Activated CD8-positive, alpha-beta T cell treated with anti-CD3 and anti-CD28 coated beads, Interleukin-2, amount 10 ng/mL, durations not matched to agents 7 days and 5 days (primary cell): ENCODE measurements around the gene ITPK1. TPM values are rescaled to one million over a fixed set of nuclear protein-coding genes. Genes with fewer than 3 reads are reported as not detected.

ENCODE experiments used
- ATAC-seq: fragments of 150-1000 bp; cut with Tn5 transposase; one replicate; pipeline ENCODE4 v1.10.0; 2021; ENCODE audit warnings: moderate library complexity
- CTCF ChIA-PET: fragments of 350-600 bp; sonication (Branson Sonifier 250); formaldehyde crosslinking; loops from one replicate; lab custom pipeline; 2021; ENCODE audit warnings: antibody characterized with exemption; lab: Charles Lee
- POLR2A ChIA-PET: fragments of 350-600 bp; sonication (Branson Sonifier 250); formaldehyde crosslinking; loops from one replicate; lab custom pipeline; 2021; ENCODE audit warnings: antibody characterized with exemption; lab: Charles Lee
- DNase-seq: peaks from one replicate; pipeline ENCODE4 v3.0.0-alpha.2; 2020
- H3K27ac Mint-ChIP-seq: one replicate; pipeline ENCODE4 v1.8.0; 2021; ENCODE audit warnings: mild to moderate bottlenecking, mixed read lengths
- H3K27me3 Mint-ChIP-seq: one replicate; pipeline ENCODE4 v1.8.0; 2021; ENCODE audit warnings: low read depth, mixed read lengths
- H3K36me3 Mint-ChIP-seq: one replicate; pipeline ENCODE4 v1.8.0; 2021; ENCODE audit warnings: low read depth, mixed read lengths
- H3K4me1 Mint-ChIP-seq: one replicate; pipeline ENCODE4 v1.8.0; 2021; ENCODE audit warnings: low read depth, mixed read lengths
- H3K4me3 Mint-ChIP-seq: one replicate; pipeline ENCODE4 v1.8.0; 2021; ENCODE audit warnings: mild to moderate bottlenecking, mixed read lengths
- H3K9me3 Mint-ChIP-seq: one replicate; pipeline ENCODE4 v1.8.0; 2022; ENCODE audit warnings: mixed read lengths; ENCODE audit not compliant: insufficient read depth
- total RNA-seq, 2 experiments: library from RNA; stranded (reverse); gene quantifications; one replicate each; pipeline ENCODE4 v1.2.3, GENCODE V29; 2021

Gene ITPK1
- total RNA-seq, 2 experiments from 2014 or later = 103 to 107 TPM

DNA sequence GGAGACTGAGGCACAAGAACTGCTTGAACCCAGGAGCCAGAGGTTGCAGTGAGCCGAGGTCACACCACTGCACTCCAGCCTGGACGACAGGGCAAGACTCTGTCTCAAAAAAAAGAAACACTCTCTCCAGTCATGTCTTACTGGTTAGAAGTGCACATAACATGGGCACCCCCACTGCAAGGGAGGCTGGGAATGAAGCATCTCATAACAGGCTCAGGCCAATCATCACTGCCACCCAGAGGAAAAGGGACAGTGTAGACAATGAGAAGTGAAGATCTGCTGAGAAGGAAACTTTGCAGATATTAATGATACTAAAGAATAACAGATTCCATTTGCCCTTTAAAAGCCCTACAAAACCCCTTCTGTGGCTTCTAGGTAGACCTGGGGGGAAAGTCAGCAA is 66.9 kb downstream of the ITPK1 start:
- ATAC-seq (no peak), DNase-seq (no peak)
- H3K9me3 Mint-ChIP-seq = no peaks in the 10 kb centered on the region
- peaks cover 18% of the 10 kb centered on the region for H3K36me3 Mint-ChIP-seq
- ChIA-PET POLR2A (no interaction called here), CTCF (interaction anchor here (1.7 kb wide), 1 partner anchor 14 kb away, joined by 6 read pairs; no protein-coding TSS in a partner anchor)
- peaks cover 33% of the 10 kb centered on the region for H3K4me1 Mint-ChIP-seq
- H3K27me3 Mint-ChIP-seq = no peaks in the 10 kb centered on the region
- H3K4me3 Mint-ChIP-seq = no peak overlapping the region
- peak overlapping the region; percentile 65 for H3K27ac Mint-ChIP-seq

DNA sequence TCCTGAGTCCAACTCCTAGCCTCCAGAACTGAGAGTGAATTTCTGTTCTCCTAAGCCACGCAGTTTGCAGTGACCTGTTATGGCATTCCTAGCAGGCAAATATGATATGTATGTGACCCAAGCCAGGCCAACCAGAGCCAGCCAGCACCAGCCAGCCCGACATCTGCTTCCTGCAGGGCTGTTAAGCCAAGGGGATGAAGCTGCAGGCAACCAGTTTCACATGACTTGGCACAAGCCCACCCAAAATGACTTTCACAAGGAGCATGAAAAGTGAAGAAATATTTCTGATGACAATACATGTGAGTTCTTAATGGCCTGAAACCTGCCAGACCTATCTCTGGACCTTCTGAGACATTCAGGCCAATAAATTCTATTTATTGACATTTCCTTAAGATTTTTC is 68.1 kb downstream of the ITPK1 start:
- CTCF ChIA-PET = interaction anchor here (0.7 to 1.7 kb wide), 2 partner anchors 13 to 65 kb away, joined by 3 to 6 read pairs; no protein-coding TSS in a partner anchor
- Mint-ChIP-seq H3K9me3 (no peaks in the 10 kb centered on the region), H3K36me3 (peaks cover 18% of the 10 kb centered on the region), H3K4me3 (no peak overlapping the region), H3K27me3 (no peaks in the 10 kb centered on the region), H3K27ac (no peak overlapping the region), H3K4me1 (peaks cover 42% of the 10 kb centered on the region)
- no peak for DNase-seq
- POLR2A ChIA-PET = interaction anchor here (1.3 kb wide), 1 partner anchor 13 kb away, joined by 4 read pairs; no protein-coding TSS in a partner anchor
- no peak for ATAC-seq

DNA sequence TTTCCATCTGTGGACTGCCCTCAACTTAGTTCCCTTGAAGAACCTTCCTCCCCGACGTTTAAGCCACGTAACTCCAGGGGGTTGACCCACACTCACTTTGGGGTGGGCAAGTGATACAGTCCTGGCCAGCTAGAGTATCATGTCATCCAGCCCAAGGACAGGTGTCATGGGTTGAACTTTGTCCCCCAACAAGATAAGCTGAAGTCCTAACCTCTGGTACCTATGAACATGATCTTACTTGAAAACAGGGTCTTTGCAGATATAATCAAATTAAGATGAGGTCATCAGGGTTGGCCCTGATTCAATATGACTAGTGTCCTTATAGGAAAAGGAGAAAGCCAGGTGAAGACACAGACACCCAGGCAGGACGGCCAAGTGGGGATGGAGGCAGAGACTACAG is 68.6 kb downstream of the ITPK1 start:
- H3K27me3 Mint-ChIP-seq = no peaks in the 10 kb centered on the region
- no peak overlapping the region for H3K27ac Mint-ChIP-seq
- POLR2A ChIA-PET = no interaction called here
- peaks cover 47% of the 10 kb centered on the region for H3K4me1 Mint-ChIP-seq
- CTCF ChIA-PET = no interaction called here
- H3K36me3 Mint-ChIP-seq = peaks cover 20% of the 10 kb centered on the region
- H3K4me3 Mint-ChIP-seq = no peak overlapping the region
- no peaks in the 10 kb centered on the region for H3K9me3 Mint-ChIP-seq
- DNase-seq (no peak), ATAC-seq (no peak)

DNA sequence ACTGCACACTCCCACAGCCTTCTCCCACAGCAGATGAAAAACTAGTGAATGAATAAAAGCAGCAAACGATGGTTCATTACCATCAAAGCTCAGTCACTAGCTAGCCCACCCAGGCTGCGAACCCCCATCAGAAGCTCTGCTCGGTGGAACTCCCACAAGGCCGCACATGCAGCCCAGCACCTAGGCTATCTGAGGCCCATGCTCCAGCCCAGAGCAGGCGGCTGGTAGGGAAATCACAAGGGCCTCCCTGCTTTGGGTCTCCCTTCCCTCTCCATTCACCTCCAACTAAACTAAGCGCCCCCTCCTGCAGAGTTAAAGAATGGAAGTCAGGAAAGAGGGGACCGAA is 69.0 kb downstream of the ITPK1 start:
- ChIA-PET POLR2A (no interaction called here), CTCF (no interaction called here)
- peaks cover 16% of the 10 kb centered on the region for H3K36me3 Mint-ChIP-seq
- no peak overlapping the region for H3K27ac Mint-ChIP-seq
- no peak overlapping the region for H3K4me3 Mint-ChIP-seq
- no peaks in the 10 kb centered on the region for H3K27me3 Mint-ChIP-seq
- peaks cover 51% of the 10 kb centered on the region for H3K4me1 Mint-ChIP-seq
- DNase-seq = no peak
- H3K9me3 Mint-ChIP-seq = no peaks in the 10 kb centered on the region
- no peak for ATAC-seq

DNA sequence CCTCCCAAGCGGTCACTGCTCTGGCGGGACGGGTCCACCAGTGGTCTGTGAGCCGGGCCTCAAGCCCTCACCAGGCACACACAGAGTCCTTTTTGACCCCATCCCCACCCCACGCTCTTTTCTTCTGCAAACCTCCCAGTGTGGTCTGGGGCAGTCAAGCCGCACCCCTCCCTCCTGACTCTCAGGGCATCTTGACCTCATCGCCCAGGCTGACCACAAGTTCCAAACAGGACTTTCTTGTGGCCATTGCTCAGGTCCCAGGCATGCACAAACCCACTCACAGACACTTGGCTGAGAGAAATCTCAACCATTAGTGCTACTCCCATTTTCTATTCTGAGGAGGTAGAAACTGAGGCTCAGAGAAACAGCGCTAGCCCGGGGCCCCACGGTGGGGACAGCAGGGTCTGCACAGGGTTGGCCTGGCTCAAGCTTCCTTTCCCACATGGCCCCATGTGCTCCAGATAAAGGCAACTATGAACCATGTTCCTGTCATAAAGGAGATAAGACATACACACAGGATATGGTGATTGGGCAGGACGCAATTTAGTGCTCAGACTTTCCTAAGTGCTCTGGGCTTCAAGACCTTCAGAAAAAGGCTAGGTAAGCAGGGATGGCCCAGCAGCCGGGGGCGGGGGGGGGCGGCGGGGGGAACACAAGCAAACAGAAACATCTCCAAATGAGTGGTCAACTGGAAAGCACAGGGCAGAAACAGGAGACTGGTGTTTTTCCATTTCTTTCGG is 69.6 kb downstream of the ITPK1 start:
- Mint-ChIP-seq H3K9me3 (no peaks in the 10 kb centered on the region), H3K4me3 (no peak overlapping the region), H3K27me3 (no peaks in the 10 kb centered on the region), H3K36me3 (peaks cover 16% of the 10 kb centered on the region), H3K4me1 (peaks cover 57% of the 10 kb centered on the region), H3K27ac (peak overlapping the region; percentile 54)
- ATAC-seq (no peak), DNase-seq (no peak)
- ChIA-PET POLR2A (no interaction called here), CTCF (no interaction called here)

DNA sequence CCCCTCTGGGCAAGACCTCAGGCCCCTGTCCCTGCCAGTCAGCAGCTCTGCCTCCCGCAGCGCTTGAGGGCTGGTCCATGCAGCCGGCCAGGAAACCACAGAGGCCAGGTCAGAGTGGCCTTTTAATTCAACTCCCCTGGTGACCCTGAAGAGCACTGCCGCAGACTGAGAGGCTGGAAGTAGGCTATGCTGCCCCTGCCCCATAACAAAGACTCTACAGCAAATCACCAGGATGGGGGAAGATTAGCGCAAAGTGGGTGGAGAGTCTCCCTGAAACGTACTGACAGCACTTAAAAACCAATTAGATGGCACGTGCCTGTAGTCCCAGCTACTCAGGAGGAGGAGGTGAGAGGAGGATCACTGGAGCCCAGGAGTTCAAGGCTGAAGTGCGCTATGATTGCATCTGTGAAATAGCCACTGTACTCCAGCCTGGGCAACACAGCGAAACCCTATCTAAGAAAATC is 70.5 kb downstream of the ITPK1 start:
- H3K4me1 Mint-ChIP-seq = peaks cover 66% of the 10 kb centered on the region
- H3K4me3 Mint-ChIP-seq = no peak overlapping the region
- ChIA-PET POLR2A (no interaction called here), CTCF (no interaction called here)
- H3K27me3 Mint-ChIP-seq = no peaks in the 10 kb centered on the region
- H3K36me3 Mint-ChIP-seq = peaks cover 16% of the 10 kb centered on the region
- no peaks in the 10 kb centered on the region for H3K9me3 Mint-ChIP-seq
- DNase-seq (no peak), ATAC-seq (no peak)
- no peak overlapping the region for H3K27ac Mint-ChIP-seq

DNA sequence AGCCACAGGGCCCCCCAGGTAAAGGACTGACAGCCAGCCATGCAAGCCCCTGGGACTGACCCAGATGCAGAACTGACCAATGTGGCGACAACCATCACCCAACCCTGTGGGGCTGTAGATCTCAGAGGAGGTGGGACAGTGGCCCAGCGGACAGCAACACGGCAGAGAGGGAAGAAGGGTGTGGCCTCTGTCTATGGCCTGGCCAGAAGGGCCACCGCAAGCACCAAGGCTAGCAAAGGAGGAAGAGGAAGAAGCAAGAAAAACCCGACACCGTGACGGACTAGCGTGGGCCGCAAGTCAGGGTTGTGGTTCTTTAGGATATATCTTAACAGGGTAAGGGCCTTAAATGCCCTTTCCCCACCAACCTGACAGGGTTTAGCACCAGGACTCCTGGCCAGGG is 71.2 kb downstream of the ITPK1 start:
- ATAC-seq (no peak), DNase-seq (no peak)
- ChIA-PET CTCF (no interaction called here), POLR2A (no interaction called here)
- Mint-ChIP-seq H3K27ac (no peak overlapping the region), H3K4me3 (no peak overlapping the region), H3K9me3 (no peaks in the 10 kb centered on the region), H3K4me1 (peaks cover 72% of the 10 kb centered on the region), H3K27me3 (no peaks in the 10 kb centered on the region), H3K36me3 (peaks cover 16% of the 10 kb centered on the region)

DNA sequence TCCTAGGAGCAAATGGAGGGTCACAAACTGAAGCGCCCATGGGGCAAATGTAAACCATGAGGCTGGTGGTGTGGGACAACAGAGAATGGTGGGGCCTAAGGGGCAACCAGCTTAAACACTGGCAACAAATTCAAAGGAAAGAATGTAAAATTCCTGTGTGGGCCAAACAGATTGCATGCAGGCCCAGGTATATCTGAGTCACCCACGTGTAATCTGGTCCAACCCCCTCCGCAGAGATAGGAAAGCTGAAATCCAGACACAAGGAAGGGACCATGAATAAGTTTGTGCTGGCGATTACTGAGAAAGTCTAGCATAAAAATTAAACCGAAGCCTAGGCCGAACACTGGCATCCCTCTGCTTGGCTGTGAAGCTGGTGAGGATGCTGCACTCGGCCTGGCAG is 71.6 kb downstream of the ITPK1 start:
- Mint-ChIP-seq H3K9me3 (no peaks in the 10 kb centered on the region), H3K36me3 (peaks cover 16% of the 10 kb centered on the region), H3K4me3 (no peak overlapping the region), H3K4me1 (peaks cover 76% of the 10 kb centered on the region), H3K27me3 (no peaks in the 10 kb centered on the region), H3K27ac (no peak overlapping the region)
- no peak for ATAC-seq
- ChIA-PET CTCF (interaction anchor here (1.9 to 2.1 kb wide), 3 partner anchors 10 to 89 kb away, joined by 4 to 11 read pairs (median 9); no protein-coding TSS in a partner anchor), POLR2A (interaction anchor here (0.6 kb wide), 1 partner anchor 151 kb away, joined by 6 read pairs; no protein-coding TSS in a partner anchor)
- DNase-seq = no peak

DNA sequence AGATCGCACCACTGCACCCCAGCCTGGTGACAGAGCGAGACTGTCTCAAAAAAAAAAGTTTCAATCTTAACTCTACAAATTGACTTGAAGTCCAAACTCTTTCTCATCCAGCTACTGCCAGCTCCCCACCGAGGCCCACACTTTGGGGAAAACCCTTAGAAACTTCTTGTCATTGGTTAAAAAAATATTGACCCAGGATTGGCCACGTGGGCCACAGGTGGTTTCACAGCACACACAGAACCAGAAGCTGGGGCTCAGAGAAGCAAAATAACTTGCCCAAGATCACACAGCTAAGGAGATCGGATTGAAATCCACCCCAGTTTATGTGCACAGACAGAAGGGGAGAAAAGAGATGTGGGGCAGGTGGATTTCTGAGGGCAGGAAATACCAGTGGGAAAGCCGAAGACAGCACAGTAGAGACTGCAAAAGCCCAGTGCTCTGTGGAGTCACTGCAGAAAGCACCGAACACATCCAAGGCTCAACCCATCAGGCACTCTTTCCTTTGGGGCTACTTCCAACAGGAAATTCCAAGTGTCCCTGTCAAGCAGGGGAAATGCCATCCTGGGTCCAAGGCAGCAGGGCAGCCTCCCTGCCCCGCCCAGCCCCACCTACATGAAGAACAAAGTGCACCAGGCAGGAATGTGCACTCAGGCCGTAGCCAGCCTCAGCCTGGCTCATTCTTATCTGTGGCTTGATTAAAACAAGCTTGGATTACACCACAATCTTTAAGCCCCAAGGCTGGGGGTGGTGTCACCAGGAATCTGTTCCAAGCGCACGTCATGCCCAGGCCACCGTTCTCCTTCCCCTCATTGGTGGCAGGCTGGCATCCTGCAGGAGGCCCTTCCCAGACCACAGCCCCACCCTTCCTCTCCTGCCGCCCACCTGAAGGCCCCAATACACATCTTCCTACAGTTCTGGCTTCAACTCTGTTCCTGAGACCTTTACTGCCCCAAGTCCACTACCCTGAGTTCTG is 72.5 kb downstream of the ITPK1 start:
- no peak overlapping the region for H3K4me3 Mint-ChIP-seq
- ATAC-seq = no peak
- peaks cover 78% of the 10 kb centered on the region for H3K4me1 Mint-ChIP-seq
- H3K27ac Mint-ChIP-seq = peak overlapping the region; percentile 78
- DNase-seq = no peak
- no peaks in the 10 kb centered on the region for H3K27me3 Mint-ChIP-seq
- ChIA-PET POLR2A (interaction anchor here (0.6 kb wide), 1 partner anchor 152 kb away, joined by 6 read pairs; no protein-coding TSS in a partner anchor), CTCF (interaction anchor here (1.9 to 2.1 kb wide), 3 partner anchors 9 to 89 kb away, joined by 4 to 11 read pairs (median 9); no protein-coding TSS in a partner anchor)
- H3K36me3 Mint-ChIP-seq = peaks cover 14% of the 10 kb centered on the region
- no peaks in the 10 kb centered on the region for H3K9me3 Mint-ChIP-seq

DNA sequence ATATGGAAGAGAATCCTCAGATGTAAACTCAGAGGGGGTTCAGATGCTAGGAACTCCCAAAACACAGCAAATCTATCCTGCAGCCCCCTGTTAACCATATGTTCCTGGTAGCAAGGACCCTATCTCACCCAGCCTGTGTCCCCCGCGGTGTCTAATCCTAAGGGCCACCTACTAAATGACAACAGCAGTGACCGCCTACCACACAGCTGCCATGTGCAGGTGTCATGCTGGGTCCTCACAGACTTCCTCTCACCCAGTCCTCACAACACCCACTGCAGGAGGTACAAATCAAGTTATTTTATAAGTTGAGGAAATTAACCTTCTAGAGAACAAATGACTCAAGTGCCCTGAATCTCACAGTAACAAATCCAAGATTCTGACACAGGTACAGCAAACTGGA is 73.9 kb downstream of the ITPK1 start:
- ATAC-seq (no peak), DNase-seq (no peak)
- Mint-ChIP-seq H3K4me1 (peaks cover 80% of the 10 kb centered on the region), H3K4me3 (no peak overlapping the region), H3K9me3 (no peaks in the 10 kb centered on the region), H3K36me3 (peaks cover 2% of the 10 kb centered on the region), H3K27ac (peak overlapping the region; percentile 68), H3K27me3 (no peaks in the 10 kb centered on the region)
- POLR2A ChIA-PET = no interaction called here
- CTCF ChIA-PET = interaction anchor here (2.1 to 2.4 kb wide), 3 partner anchors 72 to 91 kb away, joined by 4 to 9 read pairs (median 9); no protein-coding TSS in a partner anchor

DNA sequence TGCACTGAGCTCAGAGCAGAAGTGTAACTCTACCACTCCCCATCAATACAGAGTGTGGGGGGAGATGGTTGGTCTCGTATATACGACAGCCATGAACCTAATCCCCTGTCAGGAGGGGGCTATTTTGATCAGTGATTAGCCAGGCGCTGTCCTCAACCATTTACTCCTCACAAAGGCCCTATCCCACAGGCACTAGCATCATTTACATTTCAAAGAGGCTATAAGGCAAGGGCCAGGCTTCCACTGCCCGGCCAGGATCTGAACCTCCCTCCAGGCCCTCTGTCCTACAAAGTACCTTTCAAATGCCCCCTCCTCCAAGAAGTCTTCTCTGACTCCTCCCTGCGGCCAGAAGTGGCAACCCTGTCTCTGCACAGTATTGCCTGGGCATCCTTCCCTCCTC is 74.7 kb downstream of the ITPK1 start:
- POLR2A ChIA-PET = interaction anchor here (0.6 kb wide), 1 partner anchor 62 kb away, joined by 4 read pairs; no protein-coding TSS in a partner anchor
- H3K27me3 Mint-ChIP-seq = no peaks in the 10 kb centered on the region
- peaks cover 79% of the 10 kb centered on the region for H3K4me1 Mint-ChIP-seq
- H3K9me3 Mint-ChIP-seq = no peaks in the 10 kb centered on the region
- peak; percentile 12 for ATAC-seq
- H3K27ac Mint-ChIP-seq = peak overlapping the region; percentile 70
- H3K36me3 Mint-ChIP-seq = peaks cover 2% of the 10 kb centered on the region
- H3K4me3 Mint-ChIP-seq = no peak overlapping the region
- CTCF ChIA-PET = interaction anchor here (1.1 to 2.4 kb wide), 4 partner anchors 19 to 98 kb away, joined by 3 to 9 read pairs (median 4); no protein-coding TSS in a partner anchor
- no peak for DNase-seq
